GM19238 (cell line): Measurements from ENCODE around the gene ATOH8.

ENCODE experiments used
- DNase-seq: peaks from one replicate; pipeline ENCODE4 v3.0.0; 2011; ENCODE audit warnings: low spot score; ENCODE audit not compliant: insufficient read length

Gene ATOH8

GRCh38 chr2:85770369-85770768 lies 16.6 kb downstream of the ATOH8 start:
- no peak for DNase-seq

GRCh38 chr2:85770786-85771409 lies 17.1 kb downstream of the ATOH8 start:
- DNase-seq = no peak

GRCh38 chr2:85771486-85771885 lies 17.7 kb downstream of the ATOH8 start:
- DNase-seq = no peak

DNA sequence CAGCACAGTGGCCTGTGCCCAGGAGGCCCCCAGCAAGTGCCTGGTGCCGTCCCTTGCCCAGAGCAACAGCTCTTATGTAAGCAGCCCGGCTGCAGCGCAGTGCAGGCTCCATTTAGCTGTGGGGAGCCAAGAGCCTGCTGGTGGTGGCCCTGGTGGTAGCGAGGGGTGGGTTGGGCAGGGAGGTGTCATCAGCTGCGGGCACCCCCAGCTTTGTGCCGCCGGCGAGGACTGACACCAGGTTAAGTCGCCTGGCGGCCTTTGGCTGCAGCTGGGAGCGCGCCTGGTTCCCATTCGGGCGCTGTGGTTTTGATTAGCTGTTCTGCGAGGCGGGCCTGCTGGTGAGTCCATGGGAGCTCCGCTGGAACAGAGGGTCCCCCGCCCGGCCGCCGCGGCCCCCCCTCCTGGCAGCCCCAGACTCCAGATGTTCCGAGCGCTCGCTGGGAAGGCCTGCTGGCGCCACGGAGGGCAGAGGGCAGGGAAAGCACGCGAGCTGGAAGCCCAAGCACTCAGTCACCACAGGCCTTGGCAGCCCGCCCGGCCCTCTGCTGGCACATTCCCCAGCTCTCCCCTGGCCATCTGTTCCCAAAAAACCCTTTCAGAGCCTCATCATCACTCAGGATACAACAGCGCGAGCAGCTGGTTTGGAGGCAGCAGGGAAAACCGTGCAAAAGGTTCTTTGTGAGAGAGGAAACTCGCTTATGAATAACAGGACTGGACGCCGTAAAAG lies 18.4 kb downstream of the ATOH8 start:
- no peak for DNase-seq

DNA sequence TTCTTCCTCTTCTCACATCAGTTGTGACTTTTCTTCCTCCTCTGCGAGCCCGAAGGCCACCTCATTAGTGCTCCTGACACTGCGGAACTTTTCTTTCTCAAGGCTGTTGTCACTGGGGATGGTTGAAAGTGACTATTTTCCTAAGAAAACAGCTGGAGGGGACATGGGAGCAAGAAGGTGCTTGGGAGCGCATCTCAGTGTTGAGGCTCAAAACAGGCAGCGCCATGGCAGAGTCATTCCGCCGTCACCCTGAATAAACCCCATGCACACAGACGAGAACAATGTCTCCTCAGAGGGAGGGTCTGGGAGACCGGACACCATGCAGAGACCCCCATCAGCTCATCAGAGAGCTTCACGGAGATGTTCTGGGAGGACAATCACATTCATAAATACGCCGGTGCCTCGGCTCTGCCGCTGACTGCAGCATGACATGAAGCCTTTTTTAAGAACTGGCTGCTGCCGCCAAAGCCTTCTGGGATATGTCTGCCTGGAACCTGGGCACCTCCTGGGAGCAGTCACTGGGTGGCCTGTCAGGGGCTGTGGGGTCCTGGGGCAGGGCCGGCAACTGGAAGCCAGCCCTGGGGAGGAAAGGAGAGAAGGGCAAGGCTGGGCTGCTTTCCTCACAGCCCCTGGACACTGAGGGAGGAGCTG lies 19.2 kb downstream of the ATOH8 start:
- DNase-seq = no peak

DNA sequence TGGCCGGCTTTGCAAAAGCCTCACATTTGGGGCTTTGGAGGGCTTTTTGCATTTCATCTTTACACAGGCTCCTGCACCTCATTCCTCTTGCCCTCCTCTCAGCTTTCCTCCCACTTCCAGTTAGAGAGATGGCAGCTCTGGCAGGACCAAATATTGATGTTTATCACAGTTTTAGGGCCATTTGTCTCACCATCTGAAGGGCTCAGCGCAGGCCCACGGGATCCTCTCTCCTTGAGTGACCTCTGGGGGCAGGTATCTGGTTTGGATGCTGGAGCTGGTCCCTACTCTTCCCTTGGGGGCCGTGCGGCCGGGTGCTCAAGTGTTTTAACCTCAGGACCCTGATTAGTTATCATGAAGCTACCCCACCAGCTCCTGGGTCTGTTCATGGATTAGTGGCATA lies 19.9 kb downstream of the ATOH8 start:
- DNase-seq = no peak

GRCh38 chr2:85774126-85774978 lies 20.6 kb downstream of the ATOH8 start:
- DNase-seq = no peak

- DNase-seq = no peak
These were observed 21.9 kb downstream of the ATOH8 start for GRCh38 chr2:85775406-85776381.

DNA sequence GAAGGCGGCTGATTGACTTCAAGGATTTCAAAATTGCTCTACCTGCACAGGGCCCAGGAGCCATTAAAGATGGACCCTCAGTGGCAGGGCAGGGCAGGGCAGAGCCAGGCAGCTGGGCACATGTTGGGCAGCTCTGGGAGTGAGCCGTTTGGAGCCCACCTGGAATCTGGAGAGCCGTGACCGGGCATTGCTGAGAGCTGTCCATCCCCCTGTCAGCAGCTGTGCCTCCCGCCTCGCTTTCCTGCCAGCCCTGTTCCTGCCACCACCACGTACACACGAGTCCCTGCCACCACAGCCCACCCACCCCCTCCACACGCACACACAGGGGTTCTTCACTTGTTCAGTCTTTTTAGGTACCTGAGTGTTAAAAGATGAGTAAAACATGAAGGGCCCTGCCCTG lies 22.9 kb downstream of the ATOH8 start:
- no peak for DNase-seq

DNA sequence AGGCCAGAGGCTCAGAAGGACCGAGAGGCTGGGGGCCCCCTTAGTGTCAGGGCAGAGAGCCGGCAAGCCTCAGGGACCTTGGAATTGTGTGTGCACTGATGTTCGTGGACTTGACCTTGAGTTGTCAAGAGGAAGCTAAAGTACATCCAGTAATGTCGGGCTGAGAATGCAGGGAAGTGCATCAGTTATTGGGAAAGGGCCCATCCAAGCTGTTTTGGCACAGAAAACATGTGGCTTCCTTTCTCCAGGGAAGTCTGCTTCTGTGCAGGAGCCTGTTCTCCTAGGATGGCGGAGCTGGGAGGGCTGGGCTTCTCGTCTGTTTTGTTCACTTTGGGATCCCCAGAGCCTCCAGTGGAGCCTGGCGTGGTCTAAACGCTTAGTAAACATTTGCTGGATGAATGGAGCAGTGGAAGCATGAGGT lies 23.7 kb downstream of the ATOH8 start:
- DNase-seq = no peak

- DNase-seq = no peak
These were observed 25.0 kb downstream of the ATOH8 start for GRCh38 chr2:85778646-85779379.

- DNase-seq = no peak
These were observed 26.0 kb downstream of the ATOH8 start for GRCh38 chr2:85779641-85780315.

GRCh38 chr2:85780316-85781012 lies 26.7 kb downstream of the ATOH8 start:
- no peak for DNase-seq

GRCh38 chr2:85781013-85781332 lies 27.2 kb downstream of the ATOH8 start:
- DNase-seq = no peak

DNA sequence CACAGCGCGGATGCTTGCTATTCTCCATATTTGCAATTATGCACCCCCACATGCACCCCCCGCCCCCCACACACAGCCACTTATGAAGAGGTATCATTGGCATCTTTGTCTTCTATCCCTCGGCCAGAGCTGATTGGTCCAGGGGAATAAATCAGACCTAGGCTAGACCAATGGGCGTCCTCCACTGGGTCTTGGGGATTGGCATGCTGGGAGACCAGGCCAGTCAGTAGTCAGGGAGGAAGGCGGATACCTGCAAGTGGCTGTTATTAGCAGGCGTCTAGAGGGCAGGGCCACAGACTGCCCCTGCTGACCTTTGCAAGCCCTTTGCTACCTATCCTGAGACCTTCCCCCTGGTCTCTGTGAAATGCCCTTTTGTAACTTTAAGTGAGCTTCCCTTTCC lies 30.0 kb downstream of the ATOH8 start:
- DNase-seq = no peak

DNA sequence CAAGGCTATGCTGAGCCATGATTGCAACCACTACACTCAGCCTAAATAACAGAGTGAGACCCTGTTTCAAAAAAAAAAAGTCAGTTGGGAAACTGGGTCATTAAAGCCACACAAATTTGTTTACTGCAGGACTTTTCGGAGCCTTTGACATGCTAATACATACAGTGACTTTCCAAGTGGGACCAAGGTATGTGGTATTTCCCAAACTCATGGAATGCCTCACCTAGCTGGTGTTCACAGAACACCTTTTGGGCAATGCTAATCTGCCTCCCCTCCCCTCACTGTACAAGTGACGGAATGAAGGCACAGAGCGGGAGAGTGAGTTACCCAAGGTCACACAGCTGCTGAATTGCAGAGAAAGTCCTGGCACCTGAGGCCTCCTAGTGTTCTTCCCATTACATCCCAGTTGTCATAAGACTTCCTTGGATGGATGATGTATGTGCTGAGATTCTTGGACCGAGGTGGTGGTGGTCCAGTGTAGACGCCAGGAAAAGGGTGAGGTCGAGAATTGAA lies 30.7 kb downstream of the ATOH8 start:
- no peak for DNase-seq

GRCh38 chr2:85785027-85785822 lies 31.4 kb downstream of the ATOH8 start:
- no peak for DNase-seq

DNA sequence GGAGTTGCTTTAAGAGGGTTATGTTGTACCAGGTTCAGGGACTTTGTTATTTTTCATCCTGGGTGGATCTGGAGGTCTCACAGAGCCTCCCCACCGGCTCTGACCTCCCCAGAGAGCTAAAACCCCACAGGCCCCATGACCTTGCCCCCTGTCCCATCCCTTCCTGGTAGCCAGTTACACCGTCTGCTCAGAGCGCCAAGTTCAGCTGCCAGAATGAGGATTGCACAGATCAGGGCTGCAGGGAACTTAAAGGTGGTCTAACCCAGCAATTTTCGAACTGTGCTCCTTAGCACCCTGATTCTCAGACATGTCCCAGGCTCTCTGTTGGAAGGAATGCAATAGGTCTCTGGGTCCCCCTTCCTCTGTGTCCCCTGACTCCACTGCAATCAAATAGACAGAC lies 32.1 kb downstream of the ATOH8 start:
- DNase-seq = no peak
